ENCODE results near the gene CPNE4.

GRCh38 chr3:131602011-131602779, 432.6 kb downstream of the CPNE4 start:
- TF ChIP-seq, protein P1, sequence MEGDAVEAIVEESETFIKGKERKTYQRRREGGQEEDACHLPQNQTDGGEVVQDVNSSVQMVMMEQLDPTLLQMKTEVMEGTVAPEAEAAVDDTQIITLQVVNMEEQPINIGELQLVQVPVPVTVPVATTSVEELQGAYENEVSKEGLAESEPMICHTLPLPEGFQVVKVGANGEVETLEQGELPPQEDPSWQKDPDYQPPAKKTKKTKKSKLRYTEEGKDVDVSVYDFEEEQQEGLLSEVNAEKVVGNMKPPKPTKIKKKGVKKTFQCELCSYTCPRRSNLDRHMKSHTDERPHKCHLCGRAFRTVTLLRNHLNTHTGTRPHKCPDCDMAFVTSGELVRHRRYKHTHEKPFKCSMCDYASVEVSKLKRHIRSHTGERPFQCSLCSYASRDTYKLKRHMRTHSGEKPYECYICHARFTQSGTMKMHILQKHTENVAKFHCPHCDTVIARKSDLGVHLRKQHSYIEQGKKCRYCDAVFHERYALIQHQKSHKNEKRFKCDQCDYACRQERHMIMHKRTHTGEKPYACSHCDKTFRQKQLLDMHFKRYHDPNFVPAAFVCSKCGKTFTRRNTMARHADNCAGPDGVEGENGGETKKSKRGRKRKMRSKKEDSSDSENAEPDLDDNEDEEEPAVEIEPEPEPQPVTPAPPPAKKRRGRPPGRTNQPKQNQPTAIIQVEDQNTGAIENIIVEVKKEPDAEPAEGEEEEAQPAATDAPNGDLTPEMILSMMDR (IDR thresholded peaks at IDR 0.05), result no peak
- no peak for TF ChIP-seq POLR2A (IDR thresholded peaks at IDR 0.05)
